Right lobe of liver (tissue), 6 donors: Measurements from ENCODE around the gene P2RX5. TPM values are rescaled to one million over a fixed set of nuclear protein-coding genes. Genes with fewer than 3 reads are reported as not detected.
A peak's percentile ranks its signal among the peaks of the same experiment; 100 is the strongest.
"Not testable (repeated sequence)": the region's sequence is repeated elsewhere in the genome, so short reads cannot be mapped to it uniquely, and the experiment has no call there.

Experiments used
- ATAC-seq, 4 donors: fragments of 200-7000 bp; cut with Tn5 transposase; one replicate each; pipeline ENCODE4 v1.9.1; 2020; ENCODE audit warnings: mild to moderate bottlenecking in 4 of 4, moderate library complexity in 4 of 4
- DNase-seq, 3 donors: peaks; one replicate each; pipeline ENCODE4 v3.0.0-alpha.2; 2020
- H3K27ac ChIP-seq, 3 donors: fragments of 200-600 bp; one replicate each; pipeline ENCODE4 v1.8.0; 2022
- H3K27me3 ChIP-seq, 2 donors: fragments of 200-600 bp; one replicate each; pipeline ENCODE4 v1.8.0; 2022
- H3K36me3 ChIP-seq, 4 donors: fragments of 200-600 bp; sonication (generic) in 1 of 4; one replicate each; pipeline versions ENCODE4 v1.5.1 to v1.8.0; 2017 to 2022; ENCODE audit warnings: control low read depth in 1 of 4
- H3K4me1 ChIP-seq, 4 donors: fragments of 200-600 bp; sonication (generic) in 1 of 4; one replicate each; pipeline versions ENCODE4 v1.5.1 to v1.8.0; 2017 to 2022; ENCODE audit warnings: control low read depth in 1 of 4
- H3K4me3 ChIP-seq, 3 donors: fragments of 200-600 bp; one replicate each; pipeline ENCODE4 v1.8.0; 2022
- H3K9me3 ChIP-seq, 4 donors: fragments of 200-600 bp; sonication (generic) in 1 of 4; one replicate each; pipeline versions ENCODE4 v1.5.1 to v1.8.0; 2017 to 2022; ENCODE audit warnings: control low read depth in 1 of 4
- CTCF ChIP-seq, 4 donors: fragments of 200-600 bp in 3 of 4; fragments of 450-650 bp in 1 of 4; IDR thresholded peaks; one replicate each; pipeline versions ENCODE4 v1.5.1 to v1.8.0; 2016 to 2022; ENCODE audit warnings: antibody characterized with exemption in 4 of 4, mild to moderate bottlenecking in 2 of 4
- POLR2A ChIP-seq: fragments of 450-650 bp; IDR thresholded peaks from one replicate; pipeline ENCODE4 v1.6.1; 2017; ENCODE audit warnings: antibody characterized with exemption, mild to moderate bottlenecking
- WGBS: methylation state at CpG from one replicate; pipeline ENCODE4 v1.1.6; 2018; ENCODE audit warnings: low coverage, low lambda C conversion rate; ENCODE audit not compliant: insufficient coverage; ENCODE audit errors: missing lambda C conversion rate; 5-methylcytosine and 5-hydroxymethylcytosine counted together
- intact Hi-C, 2 donors: fragments of 100-400 bp; cut with DNase I; formaldehyde crosslinking; loops; one replicate each; pipeline versions ENCODE4 v1.11.2 to v1.14.1; 2022
- total RNA-seq, 6 experiments: library from RNA; depleted of rRNA in 2 of 6; stranded (reverse); fragments of >200 nt in 2 of 6; fragmentation: NEBNext Ultra II Directional in 3 of 6; extraction: Animal tissue kit (Norgen Biotek cat#: 25700) in 3 of 6; gene quantifications; one replicate each; pipeline versions ENCODE4 v1.1.0 to v1.2.4, GENCODE V29; 2016 to 2023
- donor health status: DM: no; HTN: yes; CAD: no.
- donor health status: DM: no; HTN: no; CAD: no.
- donor health status: DM: no; HTN: no; CAD: no.
- donor health status: DM: no; HTN: yes; CAD: no.
- donor health status: DM: no; HTN: yes; CAD: no.

Gene P2RX5
- total RNA-seq, 6 experiments from 2014 or later, result 0.13 to 1.1 (median 0.40) TPM

GRCh38 chr17:3729881-3730280 is 33.9 kb upstream of the P2RX5 start:
- Histone ChIP-seq H3K27me3 (no peaks in the 10 kb centered on the region), H3K36me3 (no peaks in the 10 kb centered on the region), H3K27ac (no peak overlapping the region), H3K4me1 (peaks cover 0 to 15% (median 0%) of the 10 kb centered on the region in 4 donors), H3K4me3 (no peak overlapping the region), H3K9me3 (no peaks in the 10 kb centered on the region)
- TF ChIP-seq CTCF (IDR thresholded peaks at IDR 0.05), result no peak
- TF ChIP-seq POLR2A, result no peak
- intact Hi-C loops, result loop anchor here in 1 of 2 donors (10.0 kb wide), 1 partner anchor 115 kb away; the partner anchor contains the start of gene NCBP3
- ATAC-seq (no peak), DNase-seq (no peak)
- 0% methylated on average over 1 of the region's 6 CpGs for WGBS

- DNase-seq, ATAC-seq, intact Hi-C loops, H3K4me3 ChIP-seq, H3K27me3 ChIP-seq, H3K9me3 ChIP-seq, H3K27ac ChIP-seq, H3K36me3 ChIP-seq: not testable (repeated sequence)
- 100% methylated on average over 1 of the region's 3 CpGs for WGBS
- peaks cover 0 to 21% (median 0%) of the 10 kb centered on the region in 4 donors for H3K4me1 ChIP-seq
Observed at GRCh38 chr17:3728099-3728498, 32.1 kb upstream of the P2RX5 start.

GRCh38 chr17:3727041-3727440 is 31.1 kb upstream of the P2RX5 start:
- intact Hi-C loops, result no loop called here
- ATAC-seq, result no peak
- H3K4me3 ChIP-seq, result no peak overlapping the region

GRCh38 chr17:3724378-3725077 is 28.6 kb upstream of the P2RX5 start:
- intact Hi-C loops, result no loop called here
- Histone ChIP-seq H3K27ac (no peak overlapping the region), H3K9me3 (no peaks in the 10 kb centered on the region), H3K27me3 (no peaks in the 10 kb centered on the region), H3K4me1 (peaks cover 0 to 13% (median 0%) of the 10 kb centered on the region in 4 donors), H3K36me3 (no peaks in the 10 kb centered on the region), H3K4me3 (peak overlapping the region; percentile 65 to 87 (median 82))
- DNase-seq, result no peak
- peak in 1 of 4 donors; percentile 11 for ATAC-seq
- WGBS, result 28% methylated on average over 9 of the region's 27 CpGs
- TF ChIP-seq POLR2A (no peak), CTCF (IDR thresholded peaks at IDR 0.05) (no peak)

More at GRCh38 chr17:3727041-3727440, 31.1 kb upstream of the P2RX5 start:
- no peak for DNase-seq
- H3K27me3 ChIP-seq, result no peaks in the 10 kb centered on the region
- no peaks in the 10 kb centered on the region for H3K36me3 ChIP-seq
- H3K9me3 ChIP-seq, result no peaks in the 10 kb centered on the region
- no peak for TF ChIP-seq CTCF (IDR thresholded peaks at IDR 0.05)
- TF ChIP-seq POLR2A, result no peak
- 33% methylated on average over 2 of the region's 2 CpGs for WGBS
- peaks cover 0 to 18% (median 0%) of the 10 kb centered on the region in 4 donors for H3K4me1 ChIP-seq
- no peak overlapping the region for H3K27ac ChIP-seq
